SK-N-SH treated with all-trans-retinoic acid at 6 μM for 48 hours (cell line): ENCODE data around the gene SLC45A1.

Experiments used
- ARNTL ChIP-seq: fragments of 450-650 bp; formaldehyde crosslinking; IDR thresholded peaks from 2 replicates; pipeline ENCODE4 v1.5.0; 2020; ENCODE audit warnings: low read depth, mild to moderate bottlenecking, moderate library complexity, borderline replicate concordance
- BACH2 ChIP-seq: fragments of 250-450 bp; sonication (Bioruptor Pico); IDR thresholded peaks from 2 replicates; pipeline ENCODE4 v1.9.0; 2021; ENCODE audit warnings: mild to moderate bottlenecking, borderline replicate concordance
- ESRRG ChIP-seq: fragments of 250-450 bp; sonication (Bioruptor Pico); IDR thresholded peaks from 2 replicates; pipeline ENCODE4 v1.6.1; 2021; ENCODE audit warnings: mild to moderate bottlenecking
- PPARA ChIP-seq: fragments of 250-450 bp; sonication (Bioruptor Pico); IDR thresholded peaks from 2 replicates; pipeline ENCODE4 v1.5.0; 2020; ENCODE audit warnings: mild to moderate bottlenecking, borderline replicate concordance
- RARB ChIP-seq: fragments of 250-450 bp; sonication (Bioruptor Pico); IDR thresholded peaks from 2 replicates; pipeline ENCODE4 v1.8.0; 2021; ENCODE audit warnings: mild to moderate bottlenecking, moderate library complexity
- TCF4 ChIP-seq: fragments of 250-450 bp; sonication (Bioruptor Pico); IDR thresholded peaks from 2 replicates; pipeline ENCODE4 v1.8.0; 2021; ENCODE audit warnings: mild to moderate bottlenecking, moderate library complexity, borderline replicate concordance
- ZNF565 ChIP-seq: fragments of 450-650 bp; formaldehyde crosslinking; conservative IDR thresholded peaks from 2 replicates; pipeline ENCODE4 v1.5.0; 2020; ENCODE audit warnings: low read depth, mild to moderate bottlenecking, moderate library complexity
- TF ChIP-seq, protein P1 (sequence below): fragments of 250-450 bp; sonication (Bioruptor Pico); IDR thresholded peaks from 2 replicates; pipeline ENCODE4 v1.8.0; 2020; ENCODE audit warnings: mild to moderate bottlenecking, moderate library complexity, borderline replicate concordance
- TF ChIP-seq, protein P2 (sequence below): fragments of 250-450 bp; sonication (Bioruptor Pico); IDR thresholded peaks from 2 replicates; pipeline ENCODE4 v1.5.1; 2020; ENCODE audit warnings: low read depth, mild to moderate bottlenecking, moderate library complexity

DNA sequence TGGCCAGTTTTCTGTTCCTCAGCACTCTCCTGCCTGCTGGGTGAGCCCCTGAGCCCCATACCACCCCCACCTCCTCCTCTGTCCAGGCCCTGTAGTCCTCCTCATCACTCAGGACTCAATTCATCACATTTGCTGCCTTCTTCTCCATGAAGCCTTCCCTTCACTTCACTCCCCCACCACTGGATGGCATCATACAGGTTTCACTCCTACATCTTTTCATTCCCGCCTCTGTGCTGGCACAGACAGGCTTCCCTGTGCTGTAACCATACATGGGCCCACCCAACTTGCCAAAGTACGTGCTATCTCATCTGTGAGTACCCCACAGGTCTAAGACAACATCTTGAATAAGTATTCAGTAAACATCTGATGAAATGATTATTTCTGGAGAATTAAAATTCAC is 56.9 kb downstream of the SLC45A1 start:
- TF ChIP-seq ARNTL (CRISPR knock-in tag): no peak
- TF ChIP-seq ZNF565 (CRISPR knock-in tag): no peak
- TF ChIP-seq TCF4 (CRISPR knock-in tag): no peak
- TF ChIP-seq RARB (CRISPR knock-in tag): no peak
- TF ChIP-seq, protein P1, sequence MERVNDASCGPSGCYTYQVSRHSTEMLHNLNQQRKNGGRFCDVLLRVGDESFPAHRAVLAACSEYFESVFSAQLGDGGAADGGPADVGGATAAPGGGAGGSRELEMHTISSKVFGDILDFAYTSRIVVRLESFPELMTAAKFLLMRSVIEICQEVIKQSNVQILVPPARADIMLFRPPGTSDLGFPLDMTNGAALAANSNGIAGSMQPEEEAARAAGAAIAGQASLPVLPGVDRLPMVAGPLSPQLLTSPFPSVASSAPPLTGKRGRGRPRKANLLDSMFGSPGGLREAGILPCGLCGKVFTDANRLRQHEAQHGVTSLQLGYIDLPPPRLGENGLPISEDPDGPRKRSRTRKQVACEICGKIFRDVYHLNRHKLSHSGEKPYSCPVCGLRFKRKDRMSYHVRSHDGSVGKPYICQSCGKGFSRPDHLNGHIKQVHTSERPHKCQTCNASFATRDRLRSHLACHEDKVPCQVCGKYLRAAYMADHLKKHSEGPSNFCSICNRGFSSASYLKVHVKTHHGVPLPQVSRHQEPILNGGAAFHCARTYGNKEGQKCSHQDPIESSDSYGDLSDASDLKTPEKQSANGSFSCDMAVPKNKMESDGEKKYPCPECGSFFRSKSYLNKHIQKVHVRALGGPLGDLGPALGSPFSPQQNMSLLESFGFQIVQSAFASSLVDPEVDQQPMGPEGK (CRISPR knock-in tag): no peak
- TF ChIP-seq, protein P2, sequence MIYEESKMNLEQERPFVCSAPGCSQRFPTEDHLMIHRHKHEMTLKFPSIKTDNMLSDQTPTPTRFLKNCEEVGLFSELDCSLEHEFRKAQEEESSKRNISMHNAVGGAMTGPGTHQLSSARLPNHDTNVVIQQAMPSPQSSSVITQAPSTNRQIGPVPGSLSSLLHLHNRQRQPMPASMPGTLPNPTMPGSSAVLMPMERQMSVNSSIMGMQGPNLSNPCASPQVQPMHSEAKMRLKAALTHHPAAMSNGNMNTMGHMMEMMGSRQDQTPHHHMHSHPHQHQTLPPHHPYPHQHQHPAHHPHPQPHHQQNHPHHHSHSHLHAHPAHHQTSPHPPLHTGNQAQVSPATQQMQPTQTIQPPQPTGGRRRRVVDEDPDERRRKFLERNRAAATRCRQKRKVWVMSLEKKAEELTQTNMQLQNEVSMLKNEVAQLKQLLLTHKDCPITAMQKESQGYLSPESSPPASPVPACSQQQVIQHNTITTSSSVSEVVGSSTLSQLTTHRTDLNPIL (CRISPR knock-in tag): no peak
- TF ChIP-seq PPARA: no peak
- TF ChIP-seq BACH2 (CRISPR knock-in tag): no peak
- TF ChIP-seq ESRRG (CRISPR knock-in tag): no peak
